ENCODE measurements around the gene DR1. TPM values are rescaled to one million over a fixed set of nuclear protein-coding genes. Genes with fewer than 3 reads are reported as not detected.
"Not testable (repeated sequence)": the region's sequence is repeated elsewhere in the genome, so short reads cannot be mapped to it uniquely, and the experiment has no call there.

DR1 gene
- total RNA-seq, 2 donors from 2014 or later: 48.7 to 64.6 TPM

- no peaks in the 10 kb centered on the region for H3K36me3 ChIP-seq
- intact Hi-C loops (cut with DNase I): no loop called here
- no peak overlapping the region for H3K27ac ChIP-seq
- H3K9me3 ChIP-seq: no peaks in the 10 kb centered on the region
- no peak for DNase-seq
- no peaks in the 10 kb centered on the region for H3K4me1 ChIP-seq
- H3K4me3 ChIP-seq: no peak overlapping the region
- no peak overlapping the region for H3K9ac ChIP-seq (ENCODE audit: low read depth in 2 of 2, low read length in 2 of 2)
- H3K27me3 ChIP-seq: no peaks in the 10 kb centered on the region
- TF ChIP-seq CTCF (IDR thresholded peaks at IDR 0.05): no peak
Observed at GRCh38 chr1:93369734-93370133, 24.0 kb downstream of the DR1 start.

GRCh38 chr1:93374334-93375106 lies 28.8 kb downstream of the DR1 start:
- no peak for TF ChIP-seq CTCF (IDR thresholded peaks at IDR 0.05)
- H3K36me3 ChIP-seq: no peaks in the 10 kb centered on the region
- no peak for DNase-seq
- no peak overlapping the region for H3K4me3 ChIP-seq
- H3K27ac ChIP-seq: no peak overlapping the region
- no peaks in the 10 kb centered on the region for H3K9me3 ChIP-seq
- intact Hi-C loops (cut with DNase I): no loop called here
- no peaks in the 10 kb centered on the region for H3K4me1 ChIP-seq
- H3K27me3 ChIP-seq: no peaks in the 10 kb centered on the region
- no peak overlapping the region for H3K9ac ChIP-seq (ENCODE audit: low read depth in 2 of 2, low read length in 2 of 2)

- intact Hi-C loops (cut with DNase I): no loop called here
- no peak for TF ChIP-seq CTCF (IDR thresholded peaks at IDR 0.05)
- Histone ChIP-seq H3K27me3 (no peaks in the 10 kb centered on the region), H3K4me1 (no peaks in the 10 kb centered on the region), H3K9ac (ENCODE audit: low read depth in 2 of 2, low read length in 2 of 2) (no peak overlapping the region), H3K36me3 (no peaks in the 10 kb centered on the region), H3K27ac (no peak overlapping the region), H3K4me3 (no peak overlapping the region), H3K9me3 (no peaks in the 10 kb centered on the region)
- DNase-seq: no peak
Observed at GRCh38 chr1:93384656-93385055, 38.9 kb downstream of the DR1 start.

GRCh38 chr1:93386268-93386667 lies 40.6 kb downstream of the DR1 start:
- H3K9me3 ChIP-seq; DNase-seq; H3K9ac ChIP-seq (ENCODE audit: low read depth in 2 of 2, low read length in 2 of 2); H3K27me3 ChIP-seq; H3K27ac ChIP-seq; H3K4me3 ChIP-seq; H3K36me3 ChIP-seq; H3K4me1 ChIP-seq; intact Hi-C loops (cut with DNase I): not testable (repeated sequence)

GRCh38 chr1:93394514-93394913 lies 48.8 kb downstream of the DR1 start:
- H3K27me3 ChIP-seq: no peaks in the 10 kb centered on the region
- H3K9me3 ChIP-seq: no peaks in the 10 kb centered on the region
- H3K4me3 ChIP-seq: no peak overlapping the region
- H3K9ac ChIP-seq (ENCODE audit: low read depth in 2 of 2, low read length in 2 of 2): no peak overlapping the region
- no peaks in the 10 kb centered on the region for H3K4me1 ChIP-seq
- intact Hi-C loops (cut with DNase I): no loop called here
- H3K27ac ChIP-seq: no peak overlapping the region
- no peak for DNase-seq
- no peaks in the 10 kb centered on the region for H3K36me3 ChIP-seq
- TF ChIP-seq CTCF (IDR thresholded peaks at IDR 0.05): no peak

- Histone ChIP-seq H3K4me1 (no peaks in the 10 kb centered on the region), H3K4me3 (no peak overlapping the region), H3K9ac (ENCODE audit: low read depth in 2 of 2, low read length in 2 of 2) (no peak overlapping the region), H3K36me3 (no peaks in the 10 kb centered on the region), H3K9me3 (no peaks in the 10 kb centered on the region), H3K27me3 (no peaks in the 10 kb centered on the region), H3K27ac (no peak overlapping the region)
- DNase-seq: no peak
- intact Hi-C loops (cut with DNase I): no loop called here
- TF ChIP-seq CTCF (IDR thresholded peaks at IDR 0.05): no peak
Observed at GRCh38 chr1:93395195-93395594, 49.5 kb downstream of the DR1 start.

All from colonic mucosa (tissue), 4 donors.